ENCODE results near the gene LIX1.

Gene LIX1

GRCh38 chr5:97131139-97131710 is 11.2 kb downstream of the LIX1 start:
- Mint-ChIP-seq H3K4me3 (no peak overlapping the region), H3K36me3 (ENCODE audit: low read depth) (no peaks in the 10 kb centered on the region), H3K27me3 (no peaks in the 10 kb centered on the region), H3K4me1 (peaks cover 5% of the 10 kb centered on the region), H3K27ac (no peak overlapping the region), H3K9me3 (no peaks in the 10 kb centered on the region)
- DNase-seq (no peak), ATAC-seq (no peak)

- no peak for DNase-seq
- Mint-ChIP-seq H3K27ac (no peak overlapping the region), H3K9me3 (no peaks in the 10 kb centered on the region), H3K4me3 (no peak overlapping the region), H3K27me3 (peaks cover 4% of the 10 kb centered on the region), H3K36me3 (ENCODE audit: low read depth) (no peaks in the 10 kb centered on the region), H3K4me1 (no peaks in the 10 kb centered on the region)
- no peak for ATAC-seq
Observed at GRCh38 chr5:97127727-97128126, 14.7 kb downstream of the LIX1 start.

GRCh38 chr5:97125125-97125683 is 17.2 kb downstream of the LIX1 start:
- Mint-ChIP-seq H3K27me3 (peaks cover 4% of the 10 kb centered on the region), H3K4me3 (no peak overlapping the region), H3K36me3 (ENCODE audit: low read depth) (no peaks in the 10 kb centered on the region)

GRCh38 chr5:97124335-97124734 is 18.1 kb downstream of the LIX1 start:
- no peaks in the 10 kb centered on the region for H3K4me1 Mint-ChIP-seq
- no peaks in the 10 kb centered on the region for H3K36me3 Mint-ChIP-seq (ENCODE audit: low read depth)
- no peaks in the 10 kb centered on the region for H3K9me3 Mint-ChIP-seq
- ATAC-seq = no peak
- no peak overlapping the region for H3K27ac Mint-ChIP-seq
- DNase-seq = no peak
- H3K4me3 Mint-ChIP-seq = no peak overlapping the region
- H3K27me3 Mint-ChIP-seq = peaks cover 7% of the 10 kb centered on the region

More at GRCh38 chr5:97125125-97125683, 17.2 kb downstream of the LIX1 start:
- H3K4me1 Mint-ChIP-seq = no peaks in the 10 kb centered on the region
- ATAC-seq (no peak), DNase-seq (no peak)
- no peak overlapping the region for H3K27ac Mint-ChIP-seq
- H3K9me3 Mint-ChIP-seq = no peaks in the 10 kb centered on the region

- Mint-ChIP-seq H3K36me3 (ENCODE audit: low read depth) (no peaks in the 10 kb centered on the region), H3K27me3 (peaks cover 7% of the 10 kb centered on the region), H3K4me1 (no peaks in the 10 kb centered on the region), H3K9me3 (no peaks in the 10 kb centered on the region), H3K27ac (no peak overlapping the region), H3K4me3 (no peak overlapping the region)
- DNase-seq = no peak
- ATAC-seq = no peak
Observed at GRCh38 chr5:97121848-97122247, 20.6 kb downstream of the LIX1 start.

GRCh38 chr5:97120195-97120594 is 22.2 kb downstream of the LIX1 start:
- Mint-ChIP-seq H3K9me3 (no peaks in the 10 kb centered on the region), H3K36me3 (ENCODE audit: low read depth) (no peaks in the 10 kb centered on the region), H3K27ac (no peak overlapping the region), H3K27me3 (peaks cover 7% of the 10 kb centered on the region), H3K4me3 (no peak overlapping the region), H3K4me1 (no peaks in the 10 kb centered on the region)
- ATAC-seq = no peak
- no peak for DNase-seq

GRCh38 chr5:97119007-97119390 is 23.4 kb downstream of the LIX1 start:
- Mint-ChIP-seq H3K4me1 (no peaks in the 10 kb centered on the region), H3K4me3 (no peak overlapping the region), H3K9me3 (no peaks in the 10 kb centered on the region), H3K27ac (no peak overlapping the region), H3K36me3 (ENCODE audit: low read depth) (no peaks in the 10 kb centered on the region), H3K27me3 (peaks cover 7% of the 10 kb centered on the region)
- ATAC-seq = no peak
- no peak for DNase-seq

GRCh38 chr5:97118261-97119006 is 24.0 kb downstream of the LIX1 start:
- no peak for ATAC-seq
- DNase-seq = no peak
- Mint-ChIP-seq H3K27me3 (peaks cover 3% of the 10 kb centered on the region), H3K9me3 (no peaks in the 10 kb centered on the region), H3K4me3 (no peak overlapping the region), H3K27ac (no peak overlapping the region), H3K4me1 (no peaks in the 10 kb centered on the region), H3K36me3 (ENCODE audit: low read depth) (no peaks in the 10 kb centered on the region)

GRCh38 chr5:97115932-97116331 is 26.5 kb downstream of the LIX1 start:
- Mint-ChIP-seq H3K4me1 (peaks cover 11% of the 10 kb centered on the region), H3K9me3 (no peaks in the 10 kb centered on the region), H3K36me3 (ENCODE audit: low read depth) (no peaks in the 10 kb centered on the region), H3K27me3 (peaks cover 3% of the 10 kb centered on the region), H3K4me3 (no peak overlapping the region), H3K27ac (no peak overlapping the region)
- DNase-seq (no peak), ATAC-seq (no peak)

GRCh38 chr5:97112230-97112629 is 30.2 kb downstream of the LIX1 start:
- Mint-ChIP-seq H3K27me3 (no peaks in the 10 kb centered on the region), H3K27ac (no peak overlapping the region), H3K4me1 (peaks cover 11% of the 10 kb centered on the region), H3K36me3 (ENCODE audit: low read depth) (peaks cover 3% of the 10 kb centered on the region), H3K4me3 (no peak overlapping the region), H3K9me3 (no peaks in the 10 kb centered on the region)
- no peak for ATAC-seq
- DNase-seq = no peak

GRCh38 chr5:97111616-97112015 is 30.8 kb downstream of the LIX1 start:
- no peak overlapping the region for H3K27ac Mint-ChIP-seq
- no peak overlapping the region for H3K4me3 Mint-ChIP-seq
- no peaks in the 10 kb centered on the region for H3K27me3 Mint-ChIP-seq
- H3K9me3 Mint-ChIP-seq = no peaks in the 10 kb centered on the region
- DNase-seq (no peak), ATAC-seq (no peak)
- H3K36me3 Mint-ChIP-seq (ENCODE audit: low read depth) = peaks cover 3% of the 10 kb centered on the region
- H3K4me1 Mint-ChIP-seq = peaks cover 11% of the 10 kb centered on the region

- Mint-ChIP-seq H3K27me3 (no peaks in the 10 kb centered on the region), H3K9me3 (no peaks in the 10 kb centered on the region), H3K27ac (no peak overlapping the region), H3K4me1 (peaks cover 11% of the 10 kb centered on the region), H3K36me3 (ENCODE audit: low read depth) (peaks cover 3% of the 10 kb centered on the region), H3K4me3 (no peak overlapping the region)
- no peak for DNase-seq
- ATAC-seq = no peak
Observed at GRCh38 chr5:97111004-97111403, 31.4 kb downstream of the LIX1 start.

GRCh38 chr5:97107318-97107717 is 35.1 kb downstream of the LIX1 start:
- no peak for ATAC-seq
- no peak overlapping the region for H3K27ac Mint-ChIP-seq
- H3K4me1 Mint-ChIP-seq = peaks cover 10% of the 10 kb centered on the region
- H3K36me3 Mint-ChIP-seq (ENCODE audit: low read depth) = peaks cover 3% of the 10 kb centered on the region
- no peak overlapping the region for H3K4me3 Mint-ChIP-seq
- no peaks in the 10 kb centered on the region for H3K9me3 Mint-ChIP-seq
- H3K27me3 Mint-ChIP-seq = no peaks in the 10 kb centered on the region
- DNase-seq = no peak

- no peak overlapping the region for H3K4me3 Mint-ChIP-seq
- H3K4me1 Mint-ChIP-seq = no peaks in the 10 kb centered on the region
- no peaks in the 10 kb centered on the region for H3K27me3 Mint-ChIP-seq
- no peaks in the 10 kb centered on the region for H3K9me3 Mint-ChIP-seq
- DNase-seq (no peak), ATAC-seq (no peak)
- H3K36me3 Mint-ChIP-seq (ENCODE audit: low read depth) = peaks cover 3% of the 10 kb centered on the region
- H3K27ac Mint-ChIP-seq = no peak overlapping the region
Observed at GRCh38 chr5:97106216-97106581, 36.2 kb downstream of the LIX1 start.

GRCh38 chr5:97105501-97106215 is 36.8 kb downstream of the LIX1 start:
- Mint-ChIP-seq H3K4me3 (no peak overlapping the region), H3K27me3 (no peaks in the 10 kb centered on the region), H3K27ac (no peak overlapping the region), H3K36me3 (ENCODE audit: low read depth) (peaks cover 3% of the 10 kb centered on the region), H3K4me1 (no peaks in the 10 kb centered on the region), H3K9me3 (no peaks in the 10 kb centered on the region)
- ATAC-seq (no peak), DNase-seq (no peak)

Measured in activated naive CD8-positive, alpha-beta T cell treated with anti-CD3 and anti-CD28 coated beads, Interleukin-2, amount 50 U/mL, for 24 hours (primary cell).